HEK293 (cell line): Measurements from ENCODE around the gene FIBP.
A peak's percentile ranks its signal among the peaks of the same experiment; 100 is the strongest.

ENCODE experiments used
- CTCF ChIA-PET: fragments of 350-600 bp; formaldehyde crosslinking; extraction: SDS; loops from one replicate; lab custom pipeline; 2021; ENCODE audit warnings: antibody characterized with exemption; lab: Yijun Ruan, JAX
- POLR2A ChIA-PET: fragments of 300-600 bp; formaldehyde crosslinking; extraction: SDS; loops from one replicate; lab custom pipeline; 2020; ENCODE audit warnings: antibody characterized with exemption, inconsistent platforms; lab: Yijun Ruan, JAX
- H3K27ac ChIP-seq: fragments of 200-500 bp; sonication (Bioruptor generic); 2 replicates; pipeline ENCODE4 v1.5.1; 2014; ENCODE audit warnings: low read depth, low read length, control low read depth, inconsistent platforms; ENCODE audit errors: extremely low read depth
- H3K36me3 ChIP-seq, 2 experiments: fragments of 200-500 bp in 1 of 2; sonication (Bioruptor generic) in 1 of 2; 1 replicate in 1 of 2; 2 replicates in 1 of 2; pipeline ENCODE4 v1.5.1; 2014 to 2017; ENCODE audit warnings: inconsistent platforms in 2 of 2, low read length in 2 of 2; ENCODE audit not compliant: control insufficient read depth in 2 of 2, insufficient read depth in 1 of 2
- H3K4me1 ChIP-seq: fragments of 200-500 bp; sonication (Bioruptor generic); 2 replicates; pipeline ENCODE4 v1.5.1; 2014; ENCODE audit warnings: mild to moderate bottlenecking, low read length, inconsistent platforms; ENCODE audit not compliant: control insufficient read depth, insufficient read depth
- H3K4me3 ChIP-seq: 2 replicates; pipeline ENCODE4 v1.5.1; 2011; ENCODE audit warnings: low read depth, mild to moderate bottlenecking, control low read depth, low read length, moderate library complexity
- H3K9me3 ChIP-seq: fragments of 200-500 bp; sonication (Bioruptor generic); 2 replicates; pipeline ENCODE4 v1.5.1; 2014; ENCODE audit warnings: low read depth, low read length, inconsistent platforms; ENCODE audit not compliant: control insufficient read depth, insufficient read depth
- BCL11A ChIP-seq: fragments of 450-650 bp; formaldehyde crosslinking; IDR thresholded peaks from 2 replicates; pipeline ENCODE4 v1.5.1; 2016; ENCODE audit warnings: low read depth, missing biosample characterization, missing genetic modification characterization
- KLF16 ChIP-seq: fragments of 450-650 bp; formaldehyde crosslinking; IDR thresholded peaks from 2 replicates; pipeline ENCODE4 v1.5.1; 2017; ENCODE audit warnings: missing biosample characterization, missing genetic modification characterization
- SP7 ChIP-seq: fragments of 450-650 bp; formaldehyde crosslinking; IDR thresholded peaks from 2 replicates; pipeline ENCODE4 v1.5.1; 2016; ENCODE audit warnings: missing biosample characterization, missing genetic modification characterization
- TSHZ1 ChIP-seq: fragments of 450-650 bp; formaldehyde crosslinking; IDR thresholded peaks from 2 replicates; pipeline ENCODE4 v1.5.1; 2016; ENCODE audit warnings: missing biosample characterization, missing genetic modification characterization, borderline replicate concordance
- YY2 ChIP-seq: fragments of 450-650 bp; formaldehyde crosslinking; IDR thresholded peaks from 2 replicates; pipeline ENCODE4 v1.5.1; 2016; ENCODE audit warnings: missing biosample characterization, missing genetic modification characterization
- ZBTB20 ChIP-seq: fragments of 450-650 bp; formaldehyde crosslinking; IDR thresholded peaks from 2 replicates; pipeline ENCODE4 v1.5.1; 2016; ENCODE audit warnings: missing biosample characterization, missing genetic modification characterization
- ZBTB26 ChIP-seq: fragments of 450-650 bp; formaldehyde crosslinking; optimal IDR thresholded peaks from 2 replicates; pipeline ENCODE3; 2016; ENCODE audit warnings: missing biosample characterization, mild to moderate bottlenecking, missing genetic modification characterization
- ZBTB7A ChIP-seq: fragments of 450-650 bp; formaldehyde crosslinking; IDR thresholded peaks from 2 replicates; pipeline ENCODE4 v1.5.1; 2016; ENCODE audit warnings: low read depth, missing biosample characterization, missing genetic modification characterization
- ZNF23 ChIP-seq: fragments of 450-650 bp; formaldehyde crosslinking; IDR thresholded peaks from 2 replicates; pipeline ENCODE4 v1.5.1; 2016; ENCODE audit warnings: missing biosample characterization, missing genetic modification characterization, borderline replicate concordance
- ZNF391 ChIP-seq: fragments of 450-650 bp; formaldehyde crosslinking; IDR thresholded peaks from 2 replicates; pipeline ENCODE4 v1.5.1; 2016; ENCODE audit warnings: low read depth, missing biosample characterization, missing genetic modification characterization, borderline replicate concordance
- ZNF404 ChIP-seq: fragments of 450-650 bp; formaldehyde crosslinking; IDR thresholded peaks from 2 replicates; pipeline ENCODE4 v1.5.1; 2017; ENCODE audit warnings: missing biosample characterization, missing genetic modification characterization
- ZNF585B ChIP-seq: fragments of 450-650 bp; formaldehyde crosslinking; IDR thresholded peaks from 2 replicates; pipeline ENCODE4 v1.5.1; 2016; ENCODE audit warnings: missing biosample characterization, missing genetic modification characterization
- ZNF658 ChIP-seq: fragments of 450-650 bp; formaldehyde crosslinking; IDR thresholded peaks from 2 replicates; pipeline ENCODE4; 2016; ENCODE audit warnings: missing biosample characterization, missing genetic modification characterization
- ZNF768 ChIP-seq: fragments of 450-650 bp; formaldehyde crosslinking; IDR thresholded peaks from 2 replicates; pipeline ENCODE4 v1.5.1; 2018; ENCODE audit warnings: missing biosample characterization, mild to moderate bottlenecking, missing genetic modification characterization
- ZNF792 ChIP-seq: fragments of 450-650 bp; formaldehyde crosslinking; IDR thresholded peaks from 2 replicates; pipeline ENCODE4 v1.5.1; 2016; ENCODE audit warnings: missing biosample characterization, missing genetic modification characterization
- TF ChIP-seq, protein P1 (sequence below): fragments of 450-650 bp; formaldehyde crosslinking; IDR thresholded peaks from 2 replicates; pipeline ENCODE4 v1.5.1; 2016; ENCODE audit warnings: missing biosample characterization, missing genetic modification characterization
- TF ChIP-seq, protein P2 (sequence below): fragments of 450-650 bp; formaldehyde crosslinking; IDR thresholded peaks from 2 replicates; pipeline ENCODE4 v1.5.1; 2016; ENCODE audit warnings: missing biosample characterization, missing genetic modification characterization
- TF ChIP-seq, protein P3 (sequence below): fragments of 450-650 bp; formaldehyde crosslinking; IDR thresholded peaks from 2 replicates; pipeline ENCODE4 v1.5.1; 2016; ENCODE audit warnings: missing biosample characterization, missing genetic modification characterization

The FIBP gene

GRCh38 chr11:65921876-65922275, 33.6 kb upstream of the FIBP start (continued):
- no peak for TF ChIP-seq TSHZ1
- no peak for TF ChIP-seq KLF16 (tag by site-specific recombination)
- no peak for TF ChIP-seq ZNF23 (tag by site-specific recombination)
- TF ChIP-seq ZNF404 (tag by site-specific recombination) = no peak
- TF ChIP-seq, protein P1, sequence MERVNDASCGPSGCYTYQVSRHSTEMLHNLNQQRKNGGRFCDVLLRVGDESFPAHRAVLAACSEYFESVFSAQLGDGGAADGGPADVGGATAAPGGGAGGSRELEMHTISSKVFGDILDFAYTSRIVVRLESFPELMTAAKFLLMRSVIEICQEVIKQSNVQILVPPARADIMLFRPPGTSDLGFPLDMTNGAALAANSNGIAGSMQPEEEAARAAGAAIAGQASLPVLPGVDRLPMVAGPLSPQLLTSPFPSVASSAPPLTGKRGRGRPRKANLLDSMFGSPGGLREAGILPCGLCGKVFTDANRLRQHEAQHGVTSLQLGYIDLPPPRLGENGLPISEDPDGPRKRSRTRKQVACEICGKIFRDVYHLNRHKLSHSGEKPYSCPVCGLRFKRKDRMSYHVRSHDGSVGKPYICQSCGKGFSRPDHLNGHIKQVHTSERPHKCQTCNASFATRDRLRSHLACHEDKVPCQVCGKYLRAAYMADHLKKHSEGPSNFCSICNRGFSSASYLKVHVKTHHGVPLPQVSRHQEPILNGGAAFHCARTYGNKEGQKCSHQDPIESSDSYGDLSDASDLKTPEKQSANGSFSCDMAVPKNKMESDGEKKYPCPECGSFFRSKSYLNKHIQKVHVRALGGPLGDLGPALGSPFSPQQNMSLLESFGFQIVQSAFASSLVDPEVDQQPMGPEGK (tag by site-specific recombination) = no peak
- TF ChIP-seq, protein P2, sequence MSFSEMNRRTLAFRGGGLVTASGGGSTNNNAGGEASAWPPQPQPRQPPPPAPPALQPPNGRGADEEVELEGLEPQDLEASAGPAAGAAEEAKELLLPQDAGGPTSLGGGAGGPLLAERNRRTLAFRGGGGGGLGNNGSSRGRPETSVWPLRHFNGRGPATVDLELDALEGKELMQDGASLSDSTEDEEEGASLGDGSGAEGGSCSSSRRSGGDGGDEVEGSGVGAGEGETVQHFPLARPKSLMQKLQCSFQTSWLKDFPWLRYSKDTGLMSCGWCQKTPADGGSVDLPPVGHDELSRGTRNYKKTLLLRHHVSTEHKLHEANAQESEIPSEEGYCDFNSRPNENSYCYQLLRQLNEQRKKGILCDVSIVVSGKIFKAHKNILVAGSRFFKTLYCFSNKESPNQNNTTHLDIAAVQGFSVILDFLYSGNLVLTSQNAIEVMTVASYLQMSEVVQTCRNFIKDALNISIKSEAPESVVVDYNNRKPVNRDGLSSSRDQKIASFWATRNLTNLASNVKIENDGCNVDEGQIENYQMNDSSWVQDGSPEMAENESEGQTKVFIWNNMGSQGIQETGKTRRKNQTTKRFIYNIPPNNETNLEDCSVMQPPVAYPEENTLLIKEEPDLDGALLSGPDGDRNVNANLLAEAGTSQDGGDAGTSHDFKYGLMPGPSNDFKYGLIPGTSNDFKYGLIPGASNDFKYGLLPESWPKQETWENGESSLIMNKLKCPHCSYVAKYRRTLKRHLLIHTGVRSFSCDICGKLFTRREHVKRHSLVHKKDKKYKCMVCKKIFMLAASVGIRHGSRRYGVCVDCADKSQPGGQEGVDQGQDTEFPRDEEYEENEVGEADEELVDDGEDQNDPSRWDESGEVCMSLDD (tag by site-specific recombination) = no peak
- no peak for TF ChIP-seq ZNF792 (tag by site-specific recombination)
- TF ChIP-seq BCL11A (tag by site-specific recombination) = no peak
- TF ChIP-seq SP7 = no peak
- no peak for TF ChIP-seq ZNF768 (tag by site-specific recombination)
- no peak for TF ChIP-seq ZNF585B (tag by site-specific recombination)

DNA sequence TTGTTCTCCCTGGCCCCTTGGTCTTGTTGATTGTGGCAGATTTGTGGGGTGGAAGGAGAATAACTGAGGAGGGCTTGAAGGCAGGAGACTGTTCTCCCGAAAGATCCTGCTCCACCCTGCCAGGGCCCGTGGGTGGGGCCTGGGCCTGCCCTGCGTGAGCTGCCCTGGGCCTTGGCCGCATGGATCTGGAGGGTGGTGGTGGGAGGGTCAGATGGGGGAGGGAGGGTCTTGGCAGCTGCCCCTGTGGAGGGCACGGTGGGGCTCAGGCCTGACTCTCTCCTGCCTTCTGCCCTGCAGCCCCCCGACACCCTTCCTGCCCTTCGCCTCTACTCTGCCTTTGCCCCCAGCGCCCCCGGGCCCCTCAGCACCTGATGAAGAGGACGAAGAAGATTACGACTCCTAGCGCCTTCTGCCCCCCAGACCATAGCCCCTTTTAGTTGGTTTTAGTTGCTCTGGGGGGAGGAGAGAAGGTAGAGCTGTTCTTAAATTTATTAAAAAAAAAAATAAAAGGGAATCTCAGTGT, 32.8 kb upstream of the FIBP start:
- CTCF ChIA-PET = interaction anchor here (0.6 to 2.1 kb wide), 2 partner anchors 32 to 104 kb away, joined by 3 to 10 read pairs; partner anchors contain the start of genes CCDC85B and FIBP
- no peaks in the 10 kb centered on the region; the same call in 1 of the 2 replicates for H3K4me1 ChIP-seq
- POLR2A ChIA-PET = interaction anchor here (0.6 to 1.8 kb wide), 2 partner anchors 27 to 62 kb away, joined by 3 to 4 read pairs; no protein-coding TSS in a partner anchor
- H3K9me3 ChIP-seq = no peaks in the 10 kb centered on the region
- TF ChIP-seq ZNF658 = no peak
- H3K4me3 ChIP-seq = no peak overlapping the region
- H3K36me3 ChIP-seq = peaks cover 0 to 14% of the 10 kb centered on the region in 2 experiments; a peak in 2 of 3 replicates
- no peak overlapping the region for H3K27ac ChIP-seq

DNA sequence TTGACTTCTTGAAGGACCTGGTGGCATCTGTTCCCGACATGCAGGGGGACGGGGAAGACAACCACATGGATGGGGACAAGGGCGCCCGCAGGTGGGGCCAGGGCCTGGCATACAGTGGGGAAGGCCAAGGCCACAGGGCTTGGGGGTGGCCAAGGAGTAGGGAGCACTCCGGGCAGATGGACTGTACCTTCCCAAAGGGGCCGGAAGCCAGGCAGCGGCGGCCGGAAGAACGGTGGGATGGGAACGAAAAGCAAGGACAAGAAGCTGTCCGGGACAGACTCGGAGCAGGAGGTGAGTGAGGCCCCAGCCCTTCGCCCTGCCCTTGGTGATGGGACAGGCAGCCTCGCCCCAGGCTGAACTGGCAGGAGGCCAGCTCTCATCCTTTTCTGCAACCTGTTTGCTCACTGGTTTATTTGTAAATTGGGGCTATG, 32.1 kb upstream of the FIBP start:
- H3K9me3 ChIP-seq = no peaks in the 10 kb centered on the region
- H3K36me3 ChIP-seq = peaks cover 0 to 14% of the 10 kb centered on the region in 2 experiments; a peak in 2 of 3 replicates
- peak overlapping the region; percentile 74 for H3K4me3 ChIP-seq
- no peak overlapping the region for H3K27ac ChIP-seq
- CTCF ChIA-PET = interaction anchor here (0.7 kb wide), 1 partner anchor 13 kb away, joined by 5 read pairs; no protein-coding TSS in a partner anchor
- TF ChIP-seq ZBTB20 (tag by site-specific recombination) (0 out of 2 replicates have a peak, but pooled peaks have one; percentile 3), YY2 (no peak), ZBTB7A (tag by site-specific recombination) (no peak), ZBTB26 (no peak), ZNF391 (tag by site-specific recombination) (no peak)
- TF ChIP-seq, protein P3, sequence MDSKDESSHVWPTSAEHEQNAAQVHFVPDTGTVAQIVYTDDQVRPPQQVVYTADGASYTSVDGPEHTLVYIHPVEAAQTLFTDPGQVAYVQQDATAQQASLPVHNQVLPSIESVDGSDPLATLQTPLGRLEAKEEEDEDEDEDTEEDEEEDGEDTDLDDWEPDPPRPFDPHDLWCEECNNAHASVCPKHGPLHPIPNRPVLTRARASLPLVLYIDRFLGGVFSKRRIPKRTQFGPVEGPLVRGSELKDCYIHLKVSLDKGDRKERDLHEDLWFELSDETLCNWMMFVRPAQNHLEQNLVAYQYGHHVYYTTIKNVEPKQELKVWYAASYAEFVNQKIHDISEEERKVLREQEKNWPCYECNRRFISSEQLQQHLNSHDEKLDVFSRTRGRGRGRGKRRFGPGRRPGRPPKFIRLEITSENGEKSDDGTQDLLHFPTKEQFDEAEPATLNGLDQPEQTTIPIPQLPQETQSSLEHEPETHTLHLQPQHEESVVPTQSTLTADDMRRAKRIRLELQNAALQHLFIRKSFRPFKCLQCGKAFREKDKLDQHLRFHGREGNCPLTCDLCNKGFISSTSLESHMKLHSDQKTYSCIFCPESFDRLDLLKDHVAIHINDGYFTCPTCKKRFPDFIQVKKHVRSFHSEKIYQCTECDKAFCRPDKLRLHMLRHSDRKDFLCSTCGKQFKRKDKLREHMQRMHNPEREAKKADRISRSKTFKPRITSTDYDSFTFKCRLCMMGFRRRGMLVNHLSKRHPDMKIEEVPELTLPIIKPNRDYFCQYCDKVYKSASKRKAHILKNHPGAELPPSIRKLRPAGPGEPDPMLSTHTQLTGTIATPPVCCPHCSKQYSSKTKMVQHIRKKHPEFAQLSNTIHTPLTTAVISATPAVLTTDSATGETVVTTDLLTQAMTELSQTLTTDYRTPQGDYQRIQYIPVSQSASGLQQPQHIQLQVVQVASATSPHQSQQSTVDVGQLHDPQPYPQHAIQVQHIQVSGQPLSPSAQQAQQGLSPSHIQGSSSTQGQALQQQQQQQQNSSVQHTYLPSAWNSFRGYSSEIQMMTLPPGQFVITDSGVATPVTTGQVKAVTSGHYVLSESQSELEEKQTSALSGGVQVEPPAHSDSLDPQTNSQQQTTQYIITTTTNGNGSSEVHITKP (tag by site-specific recombination) = peak; percentile 66
- POLR2A ChIA-PET = interaction anchor here (0.6 kb wide), 2 partner anchors 26 to 32 kb away, joined by 3 read pairs; partner anchors contain the start of gene FIBP
- no peaks in the 10 kb centered on the region; the same call in 1 of the 2 replicates for H3K4me1 ChIP-seq
